HG03558 (cell line): ENCODE measurements around the gene HSPA14.
"Not testable (repeated sequence)": the region's sequence is repeated elsewhere in the genome, so short reads cannot be mapped to it uniquely, and the experiment has no call there.

Experiments
- ATAC-seq: cut with Tn5 transposase; IDR thresholded peaks from one replicate; pipeline ENCODE4 v1.9.1; 2021; ENCODE audit warnings: moderate number of reproducible peaks; ENCODE audit not compliant: unreplicated experiment; ENCODE audit errors: extremely low read depth

HSPA14 gene, protein sequence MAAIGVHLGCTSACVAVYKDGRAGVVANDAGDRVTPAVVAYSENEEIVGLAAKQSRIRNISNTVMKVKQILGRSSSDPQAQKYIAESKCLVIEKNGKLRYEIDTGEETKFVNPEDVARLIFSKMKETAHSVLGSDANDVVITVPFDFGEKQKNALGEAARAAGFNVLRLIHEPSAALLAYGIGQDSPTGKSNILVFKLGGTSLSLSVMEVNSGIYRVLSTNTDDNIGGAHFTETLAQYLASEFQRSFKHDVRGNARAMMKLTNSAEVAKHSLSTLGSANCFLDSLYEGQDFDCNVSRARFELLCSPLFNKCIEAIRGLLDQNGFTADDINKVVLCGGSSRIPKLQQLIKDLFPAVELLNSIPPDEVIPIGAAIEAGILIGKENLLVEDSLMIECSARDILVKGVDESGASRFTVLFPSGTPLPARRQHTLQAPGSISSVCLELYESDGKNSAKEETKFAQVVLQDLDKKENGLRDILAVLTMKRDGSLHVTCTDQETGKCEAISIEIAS

GRCh38 chr10:14837757-14838581 is at the start of gene HSPA14, which contains the start of the genes CDNF and MSANTD7:
TSS of gene HSPA14 (plus strand) at chr10:14838306. CDS start at chr10:14838403, 97 bp downstream.
TSS of gene CDNF (minus strand) at chr10:14838037. CDS start at chr10:14837946, 91 bp downstream.
TSS of gene MSANTD7 (plus strand) at chr10:14838306. CDS start at chr10:14842285, 3,979 bp downstream.
- peak; percentile 84 for ATAC-seq

GRCh38 chr10:14798636-14799035 is 39.5 kb upstream of the HSPA14 start:
- ATAC-seq = no peak

DNA sequence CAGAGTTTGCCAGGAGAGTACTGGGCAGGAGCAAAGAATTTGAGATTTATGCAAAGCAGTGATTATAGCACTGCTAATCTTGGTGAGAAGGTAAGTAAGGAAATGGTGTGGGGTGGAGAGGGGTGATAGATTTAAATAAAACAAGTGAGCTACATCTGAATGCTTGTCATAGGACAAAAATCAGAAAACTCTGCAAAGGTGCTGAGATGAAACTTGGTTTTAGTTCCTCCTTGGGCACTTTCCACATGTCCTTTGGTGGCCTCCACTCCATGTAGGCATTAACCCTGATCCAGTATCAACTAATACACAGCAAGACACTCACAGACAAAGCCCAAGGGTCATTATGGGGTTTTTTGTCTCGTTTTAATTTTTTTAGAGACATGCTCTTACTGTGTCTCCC is 37.7 kb upstream of the HSPA14 start:
- ATAC-seq = no peak

GRCh38 chr10:14801723-14802122 is 36.4 kb upstream of the HSPA14 start:
- ATAC-seq = no peak

DNA sequence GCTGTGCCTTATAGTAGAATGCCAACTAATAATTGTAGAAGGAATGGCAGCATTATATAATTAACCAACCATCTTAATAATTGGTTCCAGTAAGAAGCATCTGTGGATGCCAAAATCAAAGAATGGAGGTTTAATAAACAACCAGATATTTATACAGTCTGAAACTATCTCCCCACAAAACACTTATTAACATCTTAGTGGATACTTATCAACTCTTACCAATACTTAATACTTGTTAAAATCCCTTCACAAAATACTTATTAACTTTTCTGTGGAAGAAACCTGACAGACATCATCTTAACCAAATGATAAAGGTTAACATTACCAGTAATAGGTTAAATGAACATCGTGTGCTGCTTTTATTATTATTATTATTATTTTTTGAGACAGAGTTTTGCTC is 34.3 kb upstream of the HSPA14 start:
- ATAC-seq = no peak

GRCh38 chr10:14806318-14806717 is 31.8 kb upstream of the HSPA14 start:
- no peak for ATAC-seq

GRCh38 chr10:14810969-14811953 is 26.8 kb upstream of the HSPA14 start:
- no peak for ATAC-seq

DNA sequence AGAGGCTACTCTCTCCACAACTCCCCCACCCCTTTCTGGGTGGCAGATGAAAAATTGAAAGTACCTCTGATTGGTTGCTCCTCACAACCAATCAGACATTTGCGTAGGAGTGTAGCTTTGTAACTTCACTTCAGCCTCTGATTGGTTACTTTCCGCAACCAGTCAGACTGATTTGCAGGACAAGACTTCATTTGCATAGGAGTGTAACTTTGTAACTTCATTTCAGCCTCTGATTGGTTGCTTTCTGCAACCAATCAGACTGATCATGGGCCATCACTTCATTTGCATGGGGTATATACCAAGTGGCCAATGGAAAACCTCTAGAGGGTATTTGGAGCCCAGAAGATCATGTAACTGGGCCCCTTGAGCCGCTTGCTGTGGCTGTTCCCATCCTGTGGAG is 25.8 kb upstream of the HSPA14 start:
- no peak for ATAC-seq

GRCh38 chr10:14815681-14816080 is 22.4 kb upstream of the HSPA14 start:
- ATAC-seq = no peak

GRCh38 chr10:14816717-14817116 is 21.4 kb upstream of the HSPA14 start:
- ATAC-seq = not testable (repeated sequence)

GRCh38 chr10:14820010-14820774 is 17.9 kb upstream of the HSPA14 start:
- no peak for ATAC-seq

DNA sequence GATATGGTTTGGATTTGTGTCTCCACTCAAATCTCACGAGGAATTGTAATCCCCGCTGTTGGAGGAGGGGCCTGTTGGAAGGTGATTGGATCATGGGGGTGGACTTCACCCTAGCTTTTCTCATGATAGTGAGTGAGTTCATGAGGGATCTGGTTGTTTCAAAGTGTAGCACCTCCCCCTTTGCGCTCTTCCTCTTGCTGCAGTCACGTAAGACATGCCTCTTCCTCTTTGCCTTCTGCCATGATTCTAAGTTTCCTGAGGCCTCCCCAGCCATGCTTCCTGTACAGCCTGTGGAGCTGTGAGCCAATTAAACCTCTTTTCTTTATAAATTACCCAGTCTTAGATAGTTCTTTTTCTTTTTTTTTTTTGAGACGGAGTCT is 17.3 kb upstream of the HSPA14 start:
- no peak for ATAC-seq

DNA sequence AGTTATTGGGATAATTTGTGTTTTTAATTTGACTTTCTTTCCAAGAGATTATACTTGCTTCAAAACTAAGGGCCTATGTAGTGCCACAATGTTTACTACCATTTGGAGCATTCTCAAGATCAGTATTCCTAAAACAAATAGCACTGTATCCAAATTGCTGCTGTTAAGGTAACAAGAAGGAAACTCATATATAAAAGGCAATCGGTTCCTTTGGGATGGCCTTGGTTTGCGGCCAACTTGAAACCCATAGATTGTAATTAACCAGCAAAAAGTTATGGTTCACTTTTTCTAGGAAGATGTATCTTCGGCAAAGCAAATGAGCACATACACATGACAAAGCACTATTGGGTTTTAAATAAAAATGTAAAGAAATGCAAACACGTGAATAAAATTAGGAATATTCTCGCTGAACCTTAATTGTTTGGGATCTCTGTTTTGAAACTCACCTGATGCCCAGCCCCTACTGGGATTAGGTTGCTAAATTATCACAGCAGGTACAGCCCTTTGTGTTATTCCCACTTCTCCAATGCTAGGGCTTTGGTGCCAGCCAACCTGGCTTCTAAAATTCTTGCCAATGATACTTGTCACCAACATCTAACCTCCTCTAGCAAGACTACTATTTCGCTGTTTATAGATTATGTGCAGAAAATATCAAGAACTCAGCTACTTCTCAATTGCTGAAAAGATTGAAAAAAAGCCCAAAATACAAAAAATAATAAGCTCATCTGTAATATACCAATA is 16.3 kb upstream of the HSPA14 start:
- no peak for ATAC-seq

- no peak for ATAC-seq
Measured at GRCh38 chr10:14822879-14823755, 15.0 kb upstream of the HSPA14 start.

- ATAC-seq = no peak
Measured at GRCh38 chr10:14823966-14824365, 14.1 kb upstream of the HSPA14 start.

GRCh38 chr10:14826076-14826829 is 11.9 kb upstream of the HSPA14 start:
- ATAC-seq = no peak

GRCh38 chr10:14833106-14833505 is 5.0 kb upstream of the HSPA14 start:
- ATAC-seq = no peak
